A549 (cell line): Measurements from ENCODE around the gene ATXN10.

ENCODE experiments used
- EHF ChIP-seq: fragments of 250-450 bp; sonication (Bioruptor Pico); IDR thresholded peaks from 2 replicates; pipeline ENCODE4 v1.5.0; 2020; ENCODE audit warnings: mild to moderate bottlenecking
- KDM1A ChIP-seq: fragments of 200-600 bp; sonication (generic); IDR thresholded peaks from 2 replicates; pipeline ENCODE4 v1.6.1; 2016; ENCODE audit warnings: low read depth, mild to moderate bottlenecking
- NFE2L2 ChIP-seq: fragments of 150-350 bp; conservative IDR thresholded peaks from 2 replicates; pipeline ENCODE4 v1.6.1; 2014; ENCODE audit warnings: low read length
- POLR2A ChIP-seq: IDR thresholded peaks from 2 replicates; pipeline ENCODE4 v1.6.1; 2012; ENCODE audit warnings: mild to moderate bottlenecking, low read length
- RAD21 ChIP-seq, 2 experiments: fragments of >200 bp in 1 of 2; sonication (Bioruptor Twin) in 1 of 2; formaldehyde crosslinking in 1 of 2; IDR thresholded peaks in 1 of 2; conservative IDR thresholded peaks in 1 of 2; 2 replicates in 1 of 2; 3 replicates in 1 of 2; pipeline ENCODE4 v1.6.1; 2012 to 2018; ENCODE audit warnings: inconsistent platforms in 1 of 2
- REST ChIP-seq: fragments of 200-600 bp; sonication (generic); IDR thresholded peaks from 2 replicates; pipeline ENCODE4 v1.6.1; 2016; ENCODE audit warnings: antibody characterized with exemption, mild to moderate bottlenecking, moderate library complexity
- RFX5 ChIP-seq: fragments of 450-650 bp; IDR thresholded peaks from 2 replicates; pipeline ENCODE4 v1.7.1; 2014; ENCODE audit warnings: antibody characterized with exemption, mild to moderate bottlenecking, moderate library complexity
- ZNF302 ChIP-seq: fragments of 250-450 bp; sonication (Bioruptor Pico); IDR thresholded peaks from 2 replicates; pipeline ENCODE4 v1.9.0; 2021; ENCODE audit warnings: inconsistent platforms, mild to moderate bottlenecking, moderate library complexity
- TF ChIP-seq, protein P1 (sequence below): fragments of >200 bp; sonication (Bioruptor Twin); formaldehyde crosslinking; IDR thresholded peaks from 3 replicates; pipeline ENCODE4 v1.5.1; 2016

DNA sequence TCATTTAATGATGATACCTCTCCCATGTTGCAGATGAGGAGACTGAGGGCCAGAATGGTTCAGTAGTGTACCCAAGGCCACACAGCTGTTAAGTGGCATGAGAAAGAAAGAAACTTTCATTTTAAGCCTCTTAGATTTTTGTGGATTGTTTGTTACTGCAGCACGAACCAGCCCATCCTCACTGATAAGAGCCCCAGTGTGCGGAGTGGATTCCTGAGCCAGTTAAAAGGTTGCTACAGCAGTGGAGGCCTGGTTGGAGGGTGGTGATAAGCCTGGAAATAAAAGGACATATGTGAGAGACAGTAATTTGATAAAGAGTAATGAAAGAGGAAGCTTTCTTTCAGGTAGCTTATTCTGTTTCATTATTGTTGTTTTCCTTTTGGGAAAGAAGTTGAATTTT is 89.0 kb downstream of the ATXN10 start:
- TF ChIP-seq, protein P1, sequence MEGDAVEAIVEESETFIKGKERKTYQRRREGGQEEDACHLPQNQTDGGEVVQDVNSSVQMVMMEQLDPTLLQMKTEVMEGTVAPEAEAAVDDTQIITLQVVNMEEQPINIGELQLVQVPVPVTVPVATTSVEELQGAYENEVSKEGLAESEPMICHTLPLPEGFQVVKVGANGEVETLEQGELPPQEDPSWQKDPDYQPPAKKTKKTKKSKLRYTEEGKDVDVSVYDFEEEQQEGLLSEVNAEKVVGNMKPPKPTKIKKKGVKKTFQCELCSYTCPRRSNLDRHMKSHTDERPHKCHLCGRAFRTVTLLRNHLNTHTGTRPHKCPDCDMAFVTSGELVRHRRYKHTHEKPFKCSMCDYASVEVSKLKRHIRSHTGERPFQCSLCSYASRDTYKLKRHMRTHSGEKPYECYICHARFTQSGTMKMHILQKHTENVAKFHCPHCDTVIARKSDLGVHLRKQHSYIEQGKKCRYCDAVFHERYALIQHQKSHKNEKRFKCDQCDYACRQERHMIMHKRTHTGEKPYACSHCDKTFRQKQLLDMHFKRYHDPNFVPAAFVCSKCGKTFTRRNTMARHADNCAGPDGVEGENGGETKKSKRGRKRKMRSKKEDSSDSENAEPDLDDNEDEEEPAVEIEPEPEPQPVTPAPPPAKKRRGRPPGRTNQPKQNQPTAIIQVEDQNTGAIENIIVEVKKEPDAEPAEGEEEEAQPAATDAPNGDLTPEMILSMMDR = no peak
- TF ChIP-seq NFE2L2 (no peak), EHF (CRISPR knock-in tag) (no peak), RAD21 (conservative IDR thresholded peaks at IDR 0.05 in 1 of 2, IDR thresholded peaks at IDR 0.05 in 1 of 2) (no peak), POLR2A (no peak), REST (no peak), KDM1A (no peak), ZNF302 (CRISPR knock-in tag) (no peak), RFX5 (no peak)
